B cell (primary cell): ENCODE measurements around the gene MGME1. TPM values are rescaled to one million over a fixed set of nuclear protein-coding genes. Genes with fewer than 3 reads are reported as not detected.

Experiments used
- ATAC-seq: fragments of 200-7000 bp; cut with Tn5 transposase; one replicate; pipeline ENCODE4 v1.10.0; 2021; ENCODE audit warnings: low read depth, mild to moderate bottlenecking, moderate number of reproducible peaks, moderate library complexity
- CTCF ChIA-PET: fragments of 350-600 bp; sonication (Branson Sonifier 250); formaldehyde crosslinking; loops from one replicate; lab custom pipeline; 2021; ENCODE audit warnings: antibody characterized with exemption, inconsistent platforms; lab: Charles Lee
- POLR2A ChIA-PET: fragments of 350-600 bp; sonication (Branson Sonifier 250); formaldehyde crosslinking; loops from one replicate; lab custom pipeline; 2021; ENCODE audit warnings: antibody characterized with exemption; lab: Charles Lee
- DNase-seq: peaks from one replicate; pipeline ENCODE4 v3.0.0; 2013
- H2AFZ ChIP-seq: 2 replicates; pipeline ENCODE4 v1.6.1; 2012; ENCODE audit warnings: mild to moderate bottlenecking, low read depth, low read length; ENCODE audit not compliant: insufficient read depth, poor library complexity, severe bottlenecking
- H3K27ac ChIP-seq, 2 donors: 1 replicate in 1 of 2; 2 replicates in 1 of 2; pipeline ENCODE4 v1.5.1; 2012 to 2013; ENCODE audit warnings: low read length in 2 of 2, mild to moderate bottlenecking in 2 of 2, moderate library complexity in 1 of 2
- H3K27me3 ChIP-seq, 4 experiments: fragments of 200-600 bp in 1 of 4; sonication (generic) in 1 of 4; replicated peaks in 1 of 4; 1 replicate in 2 of 4; 2 replicates in 2 of 4; pipeline versions ENCODE4 v1.6.1 to v1.7.0; 2013 to 2016; ENCODE audit warnings: low read length in 3 of 4, mild to moderate bottlenecking in 2 of 4, mixed read lengths in 1 of 4, moderate library complexity in 1 of 4; ENCODE audit not compliant: insufficient read depth in 4 of 4, control insufficient read depth in 3 of 4; ENCODE audit errors: control extremely low read depth in 1 of 4
- H3K36me3 ChIP-seq, 2 experiments: replicated peaks in 1 of 2; 1 replicate in 1 of 2; 2 replicates in 1 of 2; pipeline versions ENCODE4 v1.6.1 to v1.7.1; 2013; ENCODE audit warnings: low read length in 1 of 2; ENCODE audit not compliant: insufficient read depth in 2 of 2, control insufficient read depth in 1 of 2; ENCODE audit errors: control extremely low read depth in 1 of 2, extremely low read depth in 1 of 2
- H3K4me1 ChIP-seq, 2 donors: fragments of 200-600 bp in 1 of 2; sonication (generic) in 1 of 2; 1 replicate in 1 of 2; 2 replicates in 1 of 2; pipeline versions ENCODE4 v1.5.1 to v1.6.1; 2013 to 2017; ENCODE audit warnings: low read length in 2 of 2; ENCODE audit not compliant: control insufficient read depth in 2 of 2, insufficient read depth in 2 of 2
- H3K4me2 ChIP-seq: replicated peaks from 2 replicates; pipeline ENCODE3; 2012; ENCODE audit warnings: mild to moderate bottlenecking, low read depth, low read length; ENCODE audit not compliant: poor library complexity, severe bottlenecking
- H3K4me3 ChIP-seq, 5 experiments: fragments of 200-600 bp in 1 of 5; sonication (generic) in 1 of 5; 1 replicate in 3 of 5; 2 replicates in 2 of 5; pipeline versions ENCODE4 v1.5.1 to v1.7.0; 2011 to 2016; ENCODE audit warnings: low read length in 4 of 5, mild to moderate bottlenecking in 4 of 5, low read depth in 2 of 5, control low read depth in 1 of 5, moderate library complexity in 1 of 5; ENCODE audit not compliant: insufficient read depth in 1 of 5; ENCODE audit errors: control extremely low read depth in 1 of 5, extremely low read depth in 1 of 5
- H3K79me2 ChIP-seq: fragments of 200-600 bp; sonication (generic); one replicate; pipeline ENCODE4 v1.6.0; 2016; ENCODE audit warnings: low read length; ENCODE audit not compliant: control insufficient read depth, insufficient read depth
- H3K9ac ChIP-seq: fragments of 200-600 bp; sonication (generic); 2 replicates; pipeline ENCODE4 v1.6.1; 2017; ENCODE audit warnings: mild to moderate bottlenecking, low read length, moderate library complexity
- H3K9me3 ChIP-seq, 3 donors: one replicate each; pipeline versions ENCODE4 v1.6.1 to v1.7.1; 2013; ENCODE audit warnings: low read length in 2 of 3; ENCODE audit not compliant: control insufficient read depth in 2 of 3, insufficient read depth in 1 of 3; ENCODE audit errors: control extremely low read depth in 1 of 3
- H4K20me1 ChIP-seq: 2 replicates; pipeline ENCODE4 v1.6.0; 2012; ENCODE audit warnings: mild to moderate bottlenecking, low read length; ENCODE audit not compliant: insufficient read depth, control insufficient read depth, poor library complexity, severe bottlenecking
- H3K27ac Mint-ChIP-seq: one replicate; pipeline ENCODE4 v1.8.0; 2021; ENCODE audit warnings: mixed read lengths
- H3K27me3 Mint-ChIP-seq: one replicate; pipeline ENCODE4 v1.8.0; 2021; ENCODE audit warnings: mixed read lengths
- H3K4me1 Mint-ChIP-seq: one replicate; pipeline ENCODE4 v1.8.0; 2021; ENCODE audit warnings: mixed read lengths
- H3K4me3 Mint-ChIP-seq: one replicate; pipeline ENCODE4 v1.8.0; 2021; ENCODE audit warnings: mixed read lengths
- H3K9me3 Mint-ChIP-seq: one replicate; pipeline ENCODE4 v1.8.0; 2022; ENCODE audit warnings: mixed read lengths; ENCODE audit not compliant: insufficient read depth
- EZH2 ChIP-seq: IDR thresholded peaks from 2 replicates; pipeline ENCODE4 v1.6.1; 2012; ENCODE audit warnings: borderline replicate concordance, low read depth, mild to moderate bottlenecking, moderate library complexity, low read length; ENCODE audit not compliant: insufficient read depth, poor library complexity, severe bottlenecking
- WGBS: methylation state at CpG from one replicate; pipeline ENCODE4 v1.1.5; 2013; ENCODE audit warnings: missing lambda C conversion rate; ENCODE audit not compliant: insufficient coverage; 5-methylcytosine and 5-hydroxymethylcytosine counted together
- intact Hi-C: fragments of 100-400 bp; cut with micrococcal nuclease; formaldehyde crosslinking; loops from one replicate; pipeline ENCODE4 v1.10.0; 2022
- polyA plus RNA-seq: library from polyadenylated mRNA; depleted of rRNA; stranded (reverse); fragments of >200 nt; gene quantifications from 2 replicates; pipeline ENCODE4 v1.2.3, GENCODE V29; 2012
- total RNA-seq, 2 donors: library from RNA; stranded (reverse); fragments of 120-200 nt in 1 of 2; gene quantifications; 1 replicate in 1 of 2; 2 replicates in 1 of 2; pipeline versions ENCODE4 v1.2.3 to v1.2.4, GENCODE V29; 2013 to 2022
- TF ChIP-seq, protein P1 (sequence below): fragments of 200-600 bp; IDR thresholded peaks from one replicate; pipeline ENCODE4 v1.8.0; 2022; ENCODE audit warnings: antibody characterized with exemption, mild to moderate bottlenecking

MGME1 gene
- total and polyA plus RNA-seq, 2 donors (not counting 1 experiment from before 2014, with no cell fraction given), result 29.8 to 33.2 TPM

DNA sequence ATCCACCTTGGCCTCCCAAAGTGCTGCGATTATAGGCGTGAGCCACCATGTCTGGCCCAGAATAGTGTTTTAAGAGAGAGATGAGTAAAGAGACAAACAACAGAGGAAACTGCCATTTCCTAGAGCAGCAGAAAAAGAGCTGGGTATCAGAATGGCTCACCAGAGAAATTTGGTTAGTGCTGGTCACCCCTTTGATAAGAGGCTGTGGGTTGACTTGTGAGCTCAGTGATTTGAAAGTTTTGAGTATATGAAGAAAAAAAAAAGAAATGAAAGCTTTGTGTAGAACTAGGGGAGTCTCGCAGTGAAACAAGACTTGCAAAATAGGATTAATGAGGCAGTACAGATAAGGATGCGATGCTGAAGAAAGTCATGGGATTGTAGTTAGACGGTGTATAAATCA lies 29.6 kb downstream of the MGME1 start:
- H3K4me3 ChIP-seq, result no peak overlapping the region
- WGBS, result 78% methylated on average over 5 of the region's 5 CpGs
- H3K4me2 ChIP-seq, result no peak overlapping the region
- intact Hi-C loops, result loop anchor here (5.0 kb wide), 1 partner anchor 41 kb away; no protein-coding TSS in a partner anchor
- no peaks in the 10 kb centered on the region for H3K36me3 ChIP-seq
- H3K27me3 ChIP-seq, result no peaks in the 10 kb centered on the region
- H2AFZ ChIP-seq, result no peak overlapping the region
- H3K9me3 Mint-ChIP-seq, result no peaks in the 10 kb centered on the region
- no peak overlapping the region for H3K9ac ChIP-seq
- H4K20me1 ChIP-seq, result no peaks in the 10 kb centered on the region
- TF ChIP-seq, protein P1, sequence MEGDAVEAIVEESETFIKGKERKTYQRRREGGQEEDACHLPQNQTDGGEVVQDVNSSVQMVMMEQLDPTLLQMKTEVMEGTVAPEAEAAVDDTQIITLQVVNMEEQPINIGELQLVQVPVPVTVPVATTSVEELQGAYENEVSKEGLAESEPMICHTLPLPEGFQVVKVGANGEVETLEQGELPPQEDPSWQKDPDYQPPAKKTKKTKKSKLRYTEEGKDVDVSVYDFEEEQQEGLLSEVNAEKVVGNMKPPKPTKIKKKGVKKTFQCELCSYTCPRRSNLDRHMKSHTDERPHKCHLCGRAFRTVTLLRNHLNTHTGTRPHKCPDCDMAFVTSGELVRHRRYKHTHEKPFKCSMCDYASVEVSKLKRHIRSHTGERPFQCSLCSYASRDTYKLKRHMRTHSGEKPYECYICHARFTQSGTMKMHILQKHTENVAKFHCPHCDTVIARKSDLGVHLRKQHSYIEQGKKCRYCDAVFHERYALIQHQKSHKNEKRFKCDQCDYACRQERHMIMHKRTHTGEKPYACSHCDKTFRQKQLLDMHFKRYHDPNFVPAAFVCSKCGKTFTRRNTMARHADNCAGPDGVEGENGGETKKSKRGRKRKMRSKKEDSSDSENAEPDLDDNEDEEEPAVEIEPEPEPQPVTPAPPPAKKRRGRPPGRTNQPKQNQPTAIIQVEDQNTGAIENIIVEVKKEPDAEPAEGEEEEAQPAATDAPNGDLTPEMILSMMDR, result no peak
- TF ChIP-seq EZH2, result no peak
- no peak overlapping the region for H3K27ac ChIP-seq
- no peaks in the 10 kb centered on the region for H3K9me3 ChIP-seq
- peaks cover 24 to 26% of the 10 kb centered on the region in 2 donors for H3K4me1 ChIP-seq
- no peak overlapping the region for H3K4me3 Mint-ChIP-seq
- peaks cover 23% of the 10 kb centered on the region for H3K4me1 Mint-ChIP-seq
- DNase-seq (no peak), ATAC-seq (no peak)
- POLR2A ChIA-PET, result interaction anchor here (0.9 kb wide), 1 partner anchor 35 kb away, joined by 6 read pairs; no protein-coding TSS in a partner anchor
- no peaks in the 10 kb centered on the region for H3K79me2 ChIP-seq
- H3K27ac Mint-ChIP-seq, result no peak overlapping the region
- CTCF ChIA-PET, result interaction anchor here (0.6 to 8.0 kb wide), 14 partner anchors 9 to 494 kb away, joined by 3 to 54 read pairs (median 4); partner anchors contain the start of gene RRBP1
- H3K27me3 Mint-ChIP-seq, result peaks cover 3% of the 10 kb centered on the region

DNA sequence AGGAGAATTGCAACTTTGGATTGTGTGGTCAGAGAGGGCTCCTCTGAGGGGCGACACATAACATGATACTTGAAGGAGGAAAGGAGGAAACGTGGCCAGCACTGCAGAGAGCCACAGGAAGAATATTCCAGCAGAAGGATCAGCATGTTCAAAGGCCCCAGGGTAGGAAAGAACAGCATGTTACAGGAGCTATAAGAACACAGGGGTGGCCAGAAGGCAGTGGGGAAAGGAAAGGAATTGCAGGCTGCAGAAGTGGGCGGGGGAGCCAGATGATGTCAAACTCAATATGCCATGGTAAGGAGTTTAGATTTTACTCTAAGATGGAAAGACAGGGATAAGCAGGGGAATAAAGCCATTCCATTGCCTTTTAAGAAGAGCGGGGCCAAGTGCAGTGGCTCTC lies 30.7 kb downstream of the MGME1 start:
- no peaks in the 10 kb centered on the region for H3K9me3 Mint-ChIP-seq
- Histone ChIP-seq H3K27ac (no peak overlapping the region), H3K79me2 (no peaks in the 10 kb centered on the region), H3K4me1 (peaks cover 35 to 37% of the 10 kb centered on the region in 2 donors), H2AFZ (no peak overlapping the region), H3K27me3 (no peaks in the 10 kb centered on the region), H3K4me3 (no peak overlapping the region), H3K4me2 (no peak overlapping the region), H3K9me3 (no peaks in the 10 kb centered on the region), H3K36me3 (no peaks in the 10 kb centered on the region), H4K20me1 (no peaks in the 10 kb centered on the region), H3K9ac (no peak overlapping the region)
- no peak overlapping the region for H3K4me3 Mint-ChIP-seq
- TF ChIP-seq EZH2, result no peak
- TF ChIP-seq, protein P1, result no peak
- H3K27ac Mint-ChIP-seq, result peak overlapping the region; percentile 27
- 94% methylated on average over 4 of the region's 4 CpGs for WGBS
- peaks cover 35% of the 10 kb centered on the region for H3K4me1 Mint-ChIP-seq
- ChIA-PET CTCF (interaction anchor here (1.0 to 8.0 kb wide), 5 partner anchors 32 to 495 kb away, joined by 3 to 54 read pairs (median 4); partner anchors contain the start of gene RRBP1), POLR2A (interaction anchor here (0.8 kb wide), 1 partner anchor 54 kb away, joined by 3 read pairs; no protein-coding TSS in a partner anchor)
- intact Hi-C loops, result loop anchor here (5.0 kb wide), 1 partner anchor 42 kb away; no protein-coding TSS in a partner anchor
- DNase-seq, result no peak
- peaks cover 3% of the 10 kb centered on the region for H3K27me3 Mint-ChIP-seq
- no peak for ATAC-seq
